ENCODE data around the gene POR. TPM values are rescaled to one million over a fixed set of nuclear protein-coding genes. Genes with fewer than 3 reads are reported as not detected.

The POR gene
- polyA plus RNA-seq, 1 donor from 2014 or later: 61.2 TPM

- H3F3A ChIP-seq (ENCODE audit: insufficient read depth, low read length, poor library complexity, severe bottlenecking): no peaks in the 10 kb centered on the region
- no peak overlapping the region for H3K27ac ChIP-seq (ENCODE audit: low read length)
- TF ChIP-seq CTCF (IDR thresholded peaks at IDR 0.05; ENCODE audit: poor library complexity, severe bottlenecking): no peak
- no peak for TF ChIP-seq TAF1 (IDR thresholded peaks at IDR 0.05; ENCODE audit: low read depth)
- no peak for TF ChIP-seq SMC3 (conservative IDR thresholded peaks at IDR 0.05; ENCODE audit: poor library complexity)
- TF ChIP-seq RAD21 (conservative IDR thresholded peaks at IDR 0.05): no peak
- no peak for TF ChIP-seq POLR2AphosphoS5 (IDR thresholded peaks at IDR 0.05)
- no peak for TF ChIP-seq EZH2 (IDR thresholded peaks at IDR 0.05; ENCODE audit: borderline replicate concordance, insufficient read depth, low read length, poor library complexity, severe bottlenecking)
- TF ChIP-seq REST (IDR thresholded peaks at IDR 0.05; ENCODE audit: borderline replicate concordance): no peak
- TF ChIP-seq MXI1 (conservative IDR thresholded peaks at IDR 0.05; ENCODE audit: poor library complexity, severe bottlenecking): no peak
- no peak for TF ChIP-seq EP300 (conservative IDR thresholded peaks at IDR 0.05; ENCODE audit: poor library complexity, severe bottlenecking)
- H2AFZ ChIP-seq (ENCODE audit: low read depth, low read length): no peak overlapping the region
- no peaks in the 10 kb centered on the region for H3K79me2 ChIP-seq (replicated peaks; ENCODE audit: insufficient read depth, low read length)
- no peak overlapping the region for H3K4me3 ChIP-seq (ENCODE audit: low read length)
- no peak overlapping the region for H3K9ac ChIP-seq (ENCODE audit: low read length)
- H3K4me2 ChIP-seq (ENCODE audit: low read length): no peak overlapping the region
- no peaks in the 10 kb centered on the region for H3K9me3 ChIP-seq (ENCODE audit: low read length)
- no peaks in the 10 kb centered on the region for H3K9me2 ChIP-seq (ENCODE audit: insufficient read depth, low read length)
- H3K27me3 ChIP-seq (ENCODE audit: insufficient read depth, low read depth, low read length): no peaks in the 10 kb centered on the region
- no peaks in the 10 kb centered on the region for H4K20me1 ChIP-seq (ENCODE audit: insufficient read depth)
- H3K36me3 ChIP-seq (ENCODE audit: insufficient read depth, low read length): no peaks in the 10 kb centered on the region
These were observed 46.8 kb upstream of the POR start for GRCh38 chr7:75868153-75868552.

- Histone ChIP-seq H3F3A (ENCODE audit: insufficient read depth, low read length, poor library complexity, severe bottlenecking) (no peaks in the 10 kb centered on the region), H2AFZ (ENCODE audit: low read depth, low read length) (no peak overlapping the region), H3K9ac (ENCODE audit: low read length) (no peak overlapping the region), H3K4me2 (ENCODE audit: low read length) (no peak overlapping the region), H3K36me3 (ENCODE audit: insufficient read depth, low read length) (no peaks in the 10 kb centered on the region), H3K27ac (ENCODE audit: low read length) (no peak overlapping the region), H3K79me2 (replicated peaks; ENCODE audit: insufficient read depth, low read length) (no peaks in the 10 kb centered on the region), H3K4me3 (ENCODE audit: low read length) (no peak overlapping the region), H3K27me3 (ENCODE audit: insufficient read depth, low read depth, low read length) (no peaks in the 10 kb centered on the region), H3K9me2 (ENCODE audit: insufficient read depth, low read length) (no peaks in the 10 kb centered on the region), H3K9me3 (ENCODE audit: low read length) (no peaks in the 10 kb centered on the region), H4K20me1 (ENCODE audit: insufficient read depth) (no peaks in the 10 kb centered on the region)
- no peak for TF ChIP-seq CTCF (IDR thresholded peaks at IDR 0.05; ENCODE audit: poor library complexity, severe bottlenecking)
- TF ChIP-seq REST (IDR thresholded peaks at IDR 0.05; ENCODE audit: borderline replicate concordance): no peak
- TF ChIP-seq EP300 (conservative IDR thresholded peaks at IDR 0.05; ENCODE audit: poor library complexity, severe bottlenecking): no peak
- TF ChIP-seq TAF1 (IDR thresholded peaks at IDR 0.05; ENCODE audit: low read depth): no peak
- TF ChIP-seq MXI1 (conservative IDR thresholded peaks at IDR 0.05; ENCODE audit: poor library complexity, severe bottlenecking): no peak
- no peak for TF ChIP-seq EZH2 (IDR thresholded peaks at IDR 0.05; ENCODE audit: borderline replicate concordance, insufficient read depth, low read length, poor library complexity, severe bottlenecking)
- TF ChIP-seq POLR2AphosphoS5 (IDR thresholded peaks at IDR 0.05): no peak
- no peak for TF ChIP-seq SMC3 (conservative IDR thresholded peaks at IDR 0.05; ENCODE audit: poor library complexity)
- no peak for TF ChIP-seq RAD21 (conservative IDR thresholded peaks at IDR 0.05)
These were observed 45.1 kb upstream of the POR start for GRCh38 chr7:75869776-75870379.

Data from neural cell (in vitro differentiated cells).